H1 (cell line): ENCODE results near the gene AVP. TPM values are rescaled to one million over a fixed set of nuclear protein-coding genes. Genes with fewer than 3 reads are reported as not detected.

ENCODE experiments used
- CTCF ChIA-PET: fragments of 300-600 bp; sonication (Branson Sonifier 250); formaldehyde crosslinking; loops from one replicate; lab custom pipeline; 2021; ENCODE audit not compliant: partially characterized antibody; lab: Charles Lee
- POLR2A ChIA-PET: fragments of 300-600 bp; sonication (Branson Sonifier 250); formaldehyde crosslinking; loops from one replicate; lab custom pipeline; 2021; ENCODE audit warnings: inconsistent platforms; ENCODE audit not compliant: partially characterized antibody; lab: Charles Lee
- DNase-seq, 2 experiments: peaks; one replicate each; pipeline versions ENCODE4 v3.0.0 to v3.0.0-alpha.2; 2010 to 2022; ENCODE audit warnings: low spot score in 2 of 2, low read depth in 1 of 2, mixed read lengths in 1 of 2
- FAIRE-seq: peaks from 2 replicates; lab custom pipeline; 2011; peaks lifted over from hg19 to GRCh38; lab: Jason Lieb, UNC
- H2AFZ ChIP-seq: 2 replicates; pipeline ENCODE4 v1.8.1; 2012; ENCODE audit warnings: low read length, inconsistent platforms
- H2AK5ac ChIP-seq: 2 replicates; pipeline ENCODE4 v1.6.1; 2013; ENCODE audit warnings: low read depth, low read length
- H2BK120ac ChIP-seq: replicated peaks from 2 replicates; pipeline ENCODE3; 2013; ENCODE audit warnings: low read depth, low read length, inconsistent platforms
- H2BK12ac ChIP-seq: 2 replicates; pipeline ENCODE4 v1.6.1; 2013; ENCODE audit warnings: low read depth, low read length
- H2BK15ac ChIP-seq: 2 replicates; pipeline ENCODE4 v1.6.1; 2013; ENCODE audit warnings: low read length
- H2BK20ac ChIP-seq: 2 replicates; pipeline ENCODE4 v1.6.1; 2013; ENCODE audit warnings: low read length
- H2BK5ac ChIP-seq: 2 replicates; pipeline ENCODE4 v1.6.1; 2013; ENCODE audit warnings: low read depth, low read length
- H3K14ac ChIP-seq: 2 replicates; pipeline ENCODE4 v1.6.1; 2013; ENCODE audit warnings: inconsistent platforms; ENCODE audit not compliant: insufficient read length
- H3K18ac ChIP-seq: 2 replicates; pipeline ENCODE4 v1.6.1; 2013; ENCODE audit warnings: low read length; ENCODE audit errors: extremely low read depth
- H3K23ac ChIP-seq: 2 replicates; pipeline ENCODE4 v1.6.1; 2013; ENCODE audit warnings: inconsistent platforms; ENCODE audit not compliant: insufficient read length
- H3K23me2 ChIP-seq: 2 replicates; pipeline ENCODE4 v1.6.1; 2013; ENCODE audit warnings: low read depth, low read length
- H3K27ac ChIP-seq: 2 replicates; pipeline ENCODE4 v1.6.1; 2011; ENCODE audit warnings: low read depth, low read length, inconsistent platforms
- H3K27me3 ChIP-seq, 4 experiments: replicated peaks in 1 of 4; 1 replicate in 1 of 4; 2 replicates in 3 of 4; pipeline versions ENCODE4 v1.6.1 to v1.8.1; 2011 to 2013; ENCODE audit warnings: low read length in 3 of 4, mild to moderate bottlenecking in 3 of 4, inconsistent platforms in 2 of 4, mixed read lengths in 2 of 4, moderate library complexity in 1 of 4; ENCODE audit not compliant: control insufficient read depth in 3 of 4, insufficient read depth in 3 of 4; ENCODE audit errors: extremely low read depth in 1 of 4
- H3K36me3 ChIP-seq, 4 experiments: 2 replicates each; pipeline versions ENCODE4 v1.6.1 to v1.8.1; 2011 to 2013; ENCODE audit warnings: mild to moderate bottlenecking in 4 of 4, low read length in 3 of 4, moderate library complexity in 2 of 4, control low read depth in 1 of 4, inconsistent platforms in 1 of 4; ENCODE audit not compliant: insufficient read depth in 4 of 4, control insufficient read depth in 2 of 4
- H3K4ac ChIP-seq: replicated peaks from 2 replicates; pipeline ENCODE3; 2013; ENCODE audit warnings: low read length, low read depth, mixed read lengths, inconsistent platforms; ENCODE audit not compliant: insufficient read length
- H3K4me1 ChIP-seq, 4 experiments: replicated peaks in 1 of 4; 1 replicate in 1 of 4; 2 replicates in 3 of 4; pipeline versions ENCODE4 v1.6.1 to v1.8.1; 2011 to 2013; ENCODE audit warnings: low read length in 3 of 4, inconsistent platforms in 2 of 4, mixed read lengths in 1 of 4; ENCODE audit not compliant: insufficient read depth in 4 of 4, control insufficient read depth in 3 of 4
- H3K4me2 ChIP-seq, 2 experiments: 2 replicates each; pipeline versions ENCODE4 v1.6.1 to v1.8.1; 2011 to 2013; ENCODE audit warnings: low read depth in 2 of 2, low read length in 2 of 2, control low read depth in 1 of 2, inconsistent platforms in 1 of 2, mild to moderate bottlenecking in 1 of 2; ENCODE audit not compliant: insufficient read depth in 1 of 2
- H3K4me3 ChIP-seq, 4 experiments: fragments of 200-600, 300-600 bp in 1 of 4; sonication (generic), shearing (Covaris generic), sonication (Bioruptor Twin) in 1 of 4; 2 replicates each; pipeline versions ENCODE4 v1.5.1 to v1.8.1; 2011 to 2016; ENCODE audit warnings: low read length in 4 of 4, low read depth in 3 of 4, control low read depth in 2 of 4, inconsistent platforms in 2 of 4, mild to moderate bottlenecking in 2 of 4, mixed read lengths in 1 of 4, moderate library complexity in 1 of 4; ENCODE audit not compliant: insufficient read depth in 2 of 4; ENCODE audit errors: extremely low read depth in 1 of 4
- H3K56ac ChIP-seq: replicated peaks from 2 replicates; pipeline ENCODE3; 2013; ENCODE audit warnings: low read depth, mild to moderate bottlenecking, mixed read lengths, low read length, inconsistent platforms; ENCODE audit not compliant: insufficient read length
- H3K79me1 ChIP-seq: 2 replicates; pipeline ENCODE4 v1.6.1; 2013; ENCODE audit warnings: low read depth, low read length, control low read depth
- H3K79me2 ChIP-seq, 2 experiments: 2 replicates each; pipeline versions ENCODE4 v1.6.1 to v1.8.1; 2012 to 2013; ENCODE audit warnings: low read length in 2 of 2, mild to moderate bottlenecking in 2 of 2, inconsistent platforms in 1 of 2; ENCODE audit not compliant: insufficient read depth in 2 of 2, control insufficient read depth in 1 of 2
- H3K9ac ChIP-seq, 4 experiments: replicated peaks in 1 of 4; 1 replicate in 1 of 4; 2 replicates in 3 of 4; pipeline versions ENCODE4 v1.6.1 to v1.8.1; 2011 to 2013; ENCODE audit warnings: low read depth in 3 of 4, low read length in 3 of 4, control low read depth in 2 of 4, mild to moderate bottlenecking in 2 of 4, moderate library complexity in 2 of 4, inconsistent platforms in 1 of 4; ENCODE audit errors: extremely low read depth in 1 of 4
- H3K9me3 ChIP-seq, 2 experiments: 2 replicates each; pipeline versions ENCODE4 v1.6.1 to v1.8.1; 2012 to 2013; ENCODE audit warnings: mild to moderate bottlenecking in 2 of 2, moderate library complexity in 2 of 2, control low read depth in 1 of 2, inconsistent platforms in 1 of 2, low read depth in 1 of 2, low read length in 1 of 2, mixed read lengths in 1 of 2; ENCODE audit not compliant: insufficient read depth in 2 of 2
- H4K20me1 ChIP-seq, 2 experiments: replicated peaks in 1 of 2; 2 replicates each; pipeline versions ENCODE3 to v1.8.1; 2011 to 2013; ENCODE audit warnings: inconsistent platforms in 2 of 2, low read length in 2 of 2, mild to moderate bottlenecking in 1 of 2; ENCODE audit not compliant: insufficient read depth in 2 of 2, control insufficient read depth in 1 of 2
- H4K5ac ChIP-seq: 2 replicates; pipeline ENCODE4 v1.6.1; 2013; ENCODE audit warnings: low read length, low read depth, mixed read lengths, inconsistent platforms; ENCODE audit not compliant: insufficient read length
- H4K8ac ChIP-seq: 2 replicates; pipeline ENCODE4 v1.8.0; 2013; ENCODE audit warnings: mild to moderate bottlenecking, moderate library complexity, low read length, inconsistent platforms; ENCODE audit not compliant: insufficient read depth; ENCODE audit errors: extremely low read depth
- H4K91ac ChIP-seq: replicated peaks from 2 replicates; pipeline ENCODE3; 2013; ENCODE audit warnings: low read length, mixed read lengths, inconsistent platforms; ENCODE audit not compliant: insufficient read length
- ATF3 ChIP-seq: IDR thresholded peaks from 2 replicates; pipeline ENCODE4 v1.6.1; 2011; ENCODE audit warnings: low read depth, mild to moderate bottlenecking, low read length; ENCODE audit not compliant: insufficient read depth
- GABPA ChIP-seq: IDR thresholded peaks from 2 replicates; pipeline ENCODE4 v1.6.1; 2011; ENCODE audit warnings: mild to moderate bottlenecking, low read length, moderate library complexity, borderline replicate concordance; ENCODE audit not compliant: insufficient read depth
- whole genome bisulfite sequencing, 2 experiments: shearing (Covaris generic) in 1 of 2; methylation state at CpG; one replicate each; pipeline versions ENCODE4 v1.1.6 to v1.1.7; 2013 to 2015; ENCODE audit warnings: low lambda C conversion rate in 2 of 2, mixed read lengths in 2 of 2, inconsistent platforms in 1 of 2, low coverage in 1 of 2, missing lambda C conversion rate in 1 of 2; ENCODE audit not compliant: insufficient replicate concordance in 2 of 2, insufficient coverage in 1 of 2, insufficient read length in 1 of 2; ENCODE audit errors: extremely low coverage in 1 of 2, missing lambda C conversion rate in 1 of 2; 5-methylcytosine and 5-hydroxymethylcytosine counted together
- polyA plus RNA-seq, 7 experiments: library from polyadenylated mRNA; depleted of rRNA in 3 of 7; stranded (reverse) in 5 of 7; unstranded in 2 of 7; fragments of >200 nt in 5 of 7; fragments of 200-250 nt in 2 of 7; gene quantifications; 1 replicate in 5 of 7; 2 replicates in 1 of 7; 4 replicates in 1 of 7; pipeline versions ENCODE4 v1.2.1 to v1.2.3, GENCODE V29; 2011 to 2013; ENCODE audit warnings: missing spikeins in 2 of 7, mixed read lengths in 2 of 7
- total RNA-seq: library from RNA; stranded (reverse); fragmentation: NEBNext Ultra II Directional; extraction: Animal tissue kit (Norgen Biotek cat#: 25700); gene quantifications from 2 replicates; pipeline ENCODE4 v1.2.1, GENCODE V29; 2021

AVP gene
- total and polyA plus RNA-seq, 2 of the 8 experiments (the other 6 are each of a cell fraction or from before 2014, with no cell fraction given): 0.18 TPM; not detected in 1

- Histone ChIP-seq H3K27ac (no peak overlapping the region), H4K91ac (no peak overlapping the region), H2BK5ac (no peak overlapping the region), H2BK20ac (no peak overlapping the region), H3K4me1 (no peaks in the 10 kb centered on the region), H2AK5ac (no peak overlapping the region), H3K9me3 (peaks cover 17 to 37% of the 10 kb centered on the region in 2 experiments), H3K79me1 (no peaks in the 10 kb centered on the region), H2AFZ (no peak overlapping the region), H3K4me3 (no peak overlapping the region), H3K36me3 (peaks cover 0 to 24% (median 2%) of the 10 kb centered on the region in 4 experiments; a peak in 3 of 8 replicates), H3K27me3 (no peaks in the 10 kb centered on the region), H3K23ac (no peak overlapping the region), H2BK12ac (no peak overlapping the region), H3K79me2 (no peaks in the 10 kb centered on the region), H3K18ac (no peak overlapping the region), H3K23me2 (no peaks in the 10 kb centered on the region), H3K9ac (no peak overlapping the region), H3K4me2 (no peak overlapping the region), H3K14ac (no peak overlapping the region), H3K4ac (no peak overlapping the region), H2BK120ac (no peak overlapping the region), H3K56ac (no peak overlapping the region), H4K20me1 (no peaks in the 10 kb centered on the region), H4K8ac (no peak overlapping the region), H4K5ac (no peak overlapping the region), H2BK15ac (no peak overlapping the region)
- ChIA-PET POLR2A (no interaction called here), CTCF (no interaction called here)
- 100% methylated on average over 1 of the region's 1 CpG; no CpG with 5 or more reads in 1 of the 2 experiments for WGBS, 2 experiments
- no peak for FAIRE-seq
- no peak for DNase-seq
- TF ChIP-seq GABPA (no peak), ATF3 (no peak)
These were observed 42.0 kb upstream of the AVP start for GRCh38 chr20:3126527-3126859.
